Bone marrow (tissue), 2 donors: ENCODE data around the gene ADAMTSL1.
"Not testable (repeated sequence)": the region's sequence is repeated elsewhere in the genome, so short reads cannot be mapped to it uniquely, and the experiment has no call there.

Experiments
- DNase-seq, 2 donors: peaks; one replicate each; lab custom pipeline; 2025; lab: John Stamatoyannopoulos, UW

Gene ADAMTSL1

GRCh38 chr9:18905883-18906629, 432.1 kb downstream of the ADAMTSL1 start:
- no peak for DNase-seq

GRCh38 chr9:18906656-18907395, 432.9 kb downstream of the ADAMTSL1 start:
- no peak for DNase-seq

GRCh38 chr9:18907927-18908625, 434.1 kb downstream of the ADAMTSL1 start:
- DNase-seq, result no peak

GRCh38 chr9:18909140-18910018, 435.4 kb downstream of the ADAMTSL1 start:
- DNase-seq, result no peak

- no peak for DNase-seq
These were observed 436.5 kb downstream of the ADAMTSL1 start for GRCh38 chr9:18910435-18910834.

DNA sequence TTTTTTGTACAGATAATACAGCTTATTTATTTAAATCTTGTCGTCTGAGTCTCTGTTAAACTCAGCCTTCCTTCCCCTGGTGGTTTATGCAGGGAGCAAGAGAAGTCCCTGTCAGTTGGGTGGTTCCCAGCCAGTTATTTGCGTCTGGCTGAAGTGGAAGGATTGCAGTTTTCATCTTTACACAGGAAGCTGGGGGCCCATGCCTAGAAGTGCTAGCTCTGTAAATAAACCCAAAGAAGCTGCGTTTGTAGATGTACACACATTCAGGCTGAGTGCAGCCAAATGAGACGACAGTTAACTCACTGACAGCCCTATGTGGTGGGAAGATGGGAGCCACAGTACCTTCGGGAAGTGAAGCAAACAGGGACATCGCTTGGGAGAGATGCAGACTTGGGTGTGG, 437.0 kb downstream of the ADAMTSL1 start:
- no peak for DNase-seq

DNA sequence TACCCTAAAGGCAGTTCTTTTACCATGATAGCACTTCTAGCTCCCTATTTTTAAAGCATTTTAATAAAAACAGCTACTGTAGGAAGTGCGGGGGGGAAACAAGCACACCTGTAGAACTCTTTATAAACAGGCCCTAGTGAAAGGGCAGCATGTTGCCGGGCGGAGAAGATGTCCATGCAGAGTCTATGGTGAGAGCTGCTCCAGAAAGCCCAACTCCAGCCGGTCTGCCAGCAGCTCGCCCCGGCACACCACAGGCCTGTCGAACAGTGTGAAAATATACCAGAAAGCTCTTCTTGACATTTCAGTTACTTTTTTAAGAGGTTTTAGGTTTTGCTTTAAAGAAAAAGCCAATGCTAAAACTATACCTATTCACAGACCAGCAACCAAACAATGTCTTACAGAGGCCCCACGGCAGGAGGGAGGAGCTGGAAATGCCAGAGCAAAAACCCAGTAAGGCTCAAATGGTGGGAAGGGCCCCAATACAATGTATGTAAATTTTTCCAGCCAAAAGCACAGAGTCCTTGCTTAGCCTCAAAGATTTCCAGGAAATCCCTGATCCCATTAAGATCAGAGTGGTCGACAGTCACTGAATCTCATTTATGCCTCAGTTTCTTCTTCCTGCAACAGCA, 437.9 kb downstream of the ADAMTSL1 start:
- DNase-seq, result no peak

DNA sequence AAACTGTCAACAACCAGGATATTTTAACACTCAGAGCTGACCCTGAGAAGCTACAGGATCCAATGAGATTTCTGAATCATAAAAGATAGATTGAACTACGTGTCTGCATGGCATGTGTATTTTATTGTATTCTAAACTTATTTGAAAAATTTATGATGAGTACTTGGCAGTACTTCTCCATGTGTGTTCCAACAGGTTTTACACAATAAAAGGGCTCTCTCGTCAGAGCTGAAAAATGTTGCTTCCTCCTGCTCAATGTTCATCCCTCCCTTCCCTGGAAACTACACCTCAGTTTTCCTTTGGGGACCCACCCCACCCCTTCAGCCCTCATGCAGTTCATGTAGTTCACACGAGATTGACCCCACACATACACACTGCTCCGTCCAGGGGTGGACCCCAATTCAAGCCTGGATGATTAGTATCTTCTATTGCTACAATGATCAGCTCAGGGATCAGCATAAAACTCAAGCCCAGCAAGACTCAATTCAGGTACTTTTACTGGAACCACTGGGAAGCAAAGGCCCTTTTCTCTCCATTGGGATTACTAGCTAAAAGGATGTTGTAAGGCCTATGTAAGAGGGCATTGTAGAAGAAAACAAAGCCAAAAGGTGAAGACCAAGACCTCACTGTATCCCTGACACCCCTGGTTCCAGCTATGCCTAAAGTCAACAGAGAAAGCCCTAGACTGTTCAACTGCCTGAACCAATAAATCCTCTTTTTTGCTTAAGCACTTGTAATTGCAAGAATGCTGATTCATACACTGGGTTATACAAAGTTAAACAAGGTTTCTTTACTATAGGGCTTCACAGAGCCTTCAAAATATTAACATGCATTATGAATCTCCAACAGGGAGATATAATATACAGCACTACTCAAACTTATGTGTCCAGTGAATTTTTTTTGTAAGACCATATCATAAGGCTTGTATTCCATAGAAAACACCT, 446.5 kb downstream of the ADAMTSL1 start:
- no peak for DNase-seq

DNA sequence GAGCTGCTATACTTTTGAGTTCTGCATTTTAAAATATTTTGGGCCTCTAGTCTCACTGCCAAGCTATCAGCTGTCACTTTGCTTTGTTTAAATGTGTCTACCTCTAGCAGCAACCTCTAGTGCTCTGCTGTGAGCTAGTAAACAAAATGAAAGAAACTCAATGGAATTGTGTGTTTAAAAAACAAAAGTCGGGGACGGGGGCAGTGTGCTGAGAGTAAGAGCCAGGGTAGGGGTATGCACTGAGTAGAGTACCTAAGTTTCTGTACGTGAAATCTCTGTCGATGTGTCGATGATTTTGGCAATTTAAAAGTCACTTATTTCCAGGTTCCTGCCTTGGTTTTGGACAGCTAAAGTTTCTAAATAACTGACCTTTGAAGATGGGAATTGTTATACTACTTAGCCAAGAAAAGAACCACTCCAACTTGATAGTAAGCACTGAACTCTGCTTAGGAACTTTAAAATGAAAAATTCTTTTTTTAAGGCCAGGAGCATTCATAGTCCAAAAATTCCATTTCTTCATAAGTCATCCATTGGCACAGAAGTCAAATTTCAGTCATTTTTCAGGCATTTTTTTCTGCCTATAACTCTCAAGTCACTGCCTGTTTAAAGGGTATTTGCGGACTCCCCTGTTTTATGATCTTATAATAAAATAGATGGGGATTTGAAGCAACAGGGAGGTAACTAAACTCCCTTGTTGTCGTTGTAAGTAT, 447.6 kb downstream of the ADAMTSL1 start:
- no peak for DNase-seq

- DNase-seq, result no peak
These were observed 448.4 kb downstream of the ADAMTSL1 start for GRCh38 chr9:18922161-18922885.

DNA sequence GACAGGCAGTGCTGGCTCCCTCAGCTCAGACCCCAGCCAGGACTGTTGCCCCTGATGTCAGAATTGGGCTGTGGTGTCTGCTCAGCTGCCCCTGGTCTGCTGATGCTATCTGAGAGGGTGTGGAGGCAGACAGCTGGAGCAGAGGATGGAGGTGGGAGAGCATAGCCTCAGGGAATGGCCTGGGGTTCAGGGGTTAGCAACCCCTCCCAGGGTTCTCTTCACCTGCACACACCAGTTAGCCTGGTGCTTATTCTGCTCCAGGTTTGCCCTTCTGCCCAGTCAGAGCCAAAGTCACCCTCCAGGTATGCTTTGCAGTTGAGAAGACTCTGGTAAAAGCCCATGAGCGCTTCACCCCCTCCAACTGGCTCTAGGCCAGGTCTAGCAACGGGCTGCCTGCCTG, 449.2 kb downstream of the ADAMTSL1 start:
- DNase-seq, result no peak

DNA sequence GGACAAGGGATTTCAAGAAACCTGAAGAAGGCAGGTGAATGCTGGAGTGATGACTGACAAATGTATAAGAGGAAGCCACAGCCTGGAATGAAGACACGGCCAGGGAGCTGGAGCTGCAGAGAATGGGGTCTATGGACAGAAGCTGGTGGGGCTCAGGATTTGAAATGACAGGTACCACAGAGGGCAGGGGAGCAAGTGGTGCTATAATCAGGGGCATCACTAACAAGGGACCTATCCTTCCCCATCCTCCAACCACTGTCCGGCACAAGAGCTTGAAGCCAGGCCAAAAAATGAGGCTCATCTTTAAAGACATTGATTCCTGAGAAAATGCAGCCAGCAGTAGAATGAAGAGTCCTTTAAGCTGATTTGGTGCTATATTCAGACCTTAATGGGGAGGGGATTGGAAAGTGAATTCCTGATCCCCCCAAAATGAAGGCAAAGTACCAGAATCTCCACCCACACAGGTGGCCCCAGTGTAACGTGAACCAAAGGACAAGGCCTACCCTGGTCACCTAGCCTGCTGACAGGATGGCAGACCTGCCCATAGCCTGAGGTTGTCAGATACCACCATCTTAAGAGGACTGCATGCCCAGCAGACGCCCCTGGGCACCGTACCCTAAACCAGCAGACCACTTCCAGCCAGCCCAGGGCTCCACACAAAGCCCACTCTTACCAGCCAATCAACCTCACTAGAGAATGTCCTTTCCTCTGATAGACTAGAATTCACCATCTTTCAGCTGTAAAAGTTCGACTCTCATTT, 449.9 kb downstream of the ADAMTSL1 start:
- DNase-seq, result no peak

DNA sequence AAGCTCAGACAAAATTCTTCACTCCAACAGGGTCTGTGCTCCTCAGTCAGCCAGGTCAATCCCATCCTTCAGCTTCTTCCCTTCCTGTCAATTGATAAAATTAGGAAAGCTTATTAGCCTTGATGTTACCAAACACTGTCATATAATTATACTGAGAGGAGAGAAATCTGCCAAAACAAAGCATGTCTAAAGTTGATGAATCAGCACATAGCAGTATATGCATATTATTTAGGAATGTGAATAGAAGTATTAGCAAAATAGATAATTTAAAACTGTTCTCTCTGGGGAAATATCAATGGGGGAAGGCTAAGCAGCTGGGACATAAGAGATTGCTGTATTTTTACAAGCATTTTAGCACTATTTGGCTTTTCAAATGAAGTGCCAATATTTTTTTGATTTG, 451.9 kb downstream of the ADAMTSL1 start:
- DNase-seq, result no peak

GRCh38 chr9:18926513-18926912, 452.6 kb downstream of the ADAMTSL1 start:
- no peak for DNase-seq

- DNase-seq, result no peak
These were observed 454.8 kb downstream of the ADAMTSL1 start for GRCh38 chr9:18928711-18929110.

DNA sequence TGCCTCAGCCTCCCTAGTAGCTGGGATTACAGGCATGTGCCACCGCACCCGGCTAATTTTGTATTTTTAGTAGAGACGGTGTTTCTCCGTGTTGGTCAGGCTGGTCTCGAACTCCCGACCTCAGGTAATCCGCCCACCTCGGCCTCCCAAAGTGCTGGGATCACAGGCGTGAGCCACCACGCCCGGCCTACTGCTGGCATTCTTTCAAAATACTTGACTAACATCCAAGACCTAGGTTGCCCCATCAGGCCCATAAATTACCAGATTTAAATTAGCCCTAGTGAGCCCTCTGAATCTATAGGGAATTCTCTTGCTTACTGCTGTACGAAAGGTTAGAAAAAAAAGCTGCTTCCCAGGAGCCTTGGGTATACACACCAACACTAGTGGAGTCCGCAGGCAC, 456.7 kb downstream of the ADAMTSL1 start:
- DNase-seq, result not testable (repeated sequence)

DNA sequence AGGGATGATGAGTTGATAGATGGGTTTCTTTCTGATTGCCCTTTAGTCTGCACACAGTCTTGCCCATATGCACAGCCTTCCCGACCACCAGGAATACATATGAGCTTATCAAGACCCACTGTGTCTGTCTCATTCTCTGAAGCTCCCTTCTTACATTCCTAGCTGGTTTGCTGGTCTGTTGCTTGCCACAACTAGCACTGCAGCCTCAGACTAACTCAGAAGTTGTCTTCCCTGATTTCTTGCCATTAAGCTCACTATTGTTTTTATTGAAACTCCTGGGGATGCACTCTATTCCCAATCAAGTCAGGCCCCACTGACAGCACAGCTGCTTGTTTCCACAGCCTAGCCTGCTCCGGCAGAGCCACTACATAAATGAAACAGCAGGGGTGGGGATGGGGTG, 461.6 kb downstream of the ADAMTSL1 start:
- no peak for DNase-seq
